Neutrophil (primary cell): ENCODE measurements around the gene NPAS2.

Source experiments
- H3K27ac ChIP-seq: fragments of 200-600 bp; sonication (generic); 2 replicates; pipeline ENCODE4 v1.5.1; 2016; ENCODE audit warnings: mild to moderate bottlenecking, moderate library complexity
- H3K27me3 ChIP-seq: fragments of 200-600 bp; sonication (generic); 2 replicates; pipeline ENCODE4 v1.6.0; 2016; ENCODE audit warnings: mild to moderate bottlenecking
- H3K36me3 ChIP-seq: fragments of 200-600 bp; sonication (generic); 2 replicates; pipeline ENCODE4 v1.5.1; 2017
- H3K4me1 ChIP-seq, 2 experiments: fragments of 200-600 bp in 1 of 2; sonication (generic) in 1 of 2; 1 replicate in 1 of 2; 2 replicates in 1 of 2; pipeline versions ENCODE4 v1.5.1 to v1.6.1; 2013 to 2016; ENCODE audit warnings: low read depth in 1 of 2, low read length in 1 of 2, mild to moderate bottlenecking in 1 of 2, moderate library complexity in 1 of 2; ENCODE audit not compliant: control insufficient read depth in 1 of 2, insufficient read depth in 1 of 2
- H3K4me3 ChIP-seq, 2 experiments: fragments of 200-600 bp in 1 of 2; sonication (generic) in 1 of 2; 1 replicate in 1 of 2; 2 replicates in 1 of 2; pipeline ENCODE4 v1.5.1; 2013 to 2016; ENCODE audit warnings: low read depth in 1 of 2, low read length in 1 of 2, mild to moderate bottlenecking in 1 of 2, moderate library complexity in 1 of 2
- H3K9me3 ChIP-seq: fragments of 200-600 bp; sonication (generic); 2 replicates; pipeline ENCODE4 v1.5.1; 2016
- TF ChIP-seq, protein P1 (sequence below): fragments of 200-600 bp; sonication (generic); IDR thresholded peaks from 2 replicates; pipeline ENCODE4 v1.5.1; 2016; ENCODE audit warnings: antibody characterized with exemption

The NPAS2 gene

DNA sequence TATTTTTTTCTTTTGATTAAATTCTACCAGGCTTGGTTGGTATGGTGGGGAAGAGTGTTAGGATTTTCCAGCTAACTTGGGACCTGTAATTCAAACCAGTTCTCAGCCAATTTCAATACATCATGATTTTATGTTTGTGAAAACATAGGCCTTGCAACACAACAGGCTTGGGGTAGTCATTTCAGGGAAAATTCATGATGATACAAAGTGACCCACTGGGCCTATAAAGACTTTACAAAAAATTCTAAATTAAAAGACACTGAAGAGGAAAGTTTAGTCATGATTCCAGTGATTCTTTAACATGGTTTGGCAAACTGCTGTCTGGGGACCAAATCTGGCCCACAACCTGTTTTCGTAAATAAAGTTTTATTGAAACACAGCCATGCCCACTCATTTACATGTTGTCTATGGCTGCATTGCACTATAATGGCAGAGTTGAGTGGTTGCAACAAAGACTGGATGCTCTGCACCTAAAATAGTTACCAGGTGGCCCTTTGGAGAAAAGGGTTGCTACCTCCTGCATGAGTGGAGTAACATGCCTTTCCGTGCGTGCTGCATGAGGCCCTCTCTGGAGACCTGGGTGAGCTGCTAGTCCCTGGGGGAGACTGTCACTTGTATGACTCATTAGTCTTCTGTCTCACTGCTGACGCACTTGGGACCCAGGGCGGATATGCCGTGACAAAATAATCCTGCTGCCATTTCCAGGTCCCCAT is 73.6 kb downstream of the NPAS2 start:
- Histone ChIP-seq H3K4me3 (no peak overlapping the region), H3K36me3 (no peaks in the 10 kb centered on the region), H3K9me3 (no peaks in the 10 kb centered on the region), H3K4me1 (no peaks in the 10 kb centered on the region), H3K27ac (no peak overlapping the region), H3K27me3 (no peaks in the 10 kb centered on the region)
- TF ChIP-seq, protein P1, sequence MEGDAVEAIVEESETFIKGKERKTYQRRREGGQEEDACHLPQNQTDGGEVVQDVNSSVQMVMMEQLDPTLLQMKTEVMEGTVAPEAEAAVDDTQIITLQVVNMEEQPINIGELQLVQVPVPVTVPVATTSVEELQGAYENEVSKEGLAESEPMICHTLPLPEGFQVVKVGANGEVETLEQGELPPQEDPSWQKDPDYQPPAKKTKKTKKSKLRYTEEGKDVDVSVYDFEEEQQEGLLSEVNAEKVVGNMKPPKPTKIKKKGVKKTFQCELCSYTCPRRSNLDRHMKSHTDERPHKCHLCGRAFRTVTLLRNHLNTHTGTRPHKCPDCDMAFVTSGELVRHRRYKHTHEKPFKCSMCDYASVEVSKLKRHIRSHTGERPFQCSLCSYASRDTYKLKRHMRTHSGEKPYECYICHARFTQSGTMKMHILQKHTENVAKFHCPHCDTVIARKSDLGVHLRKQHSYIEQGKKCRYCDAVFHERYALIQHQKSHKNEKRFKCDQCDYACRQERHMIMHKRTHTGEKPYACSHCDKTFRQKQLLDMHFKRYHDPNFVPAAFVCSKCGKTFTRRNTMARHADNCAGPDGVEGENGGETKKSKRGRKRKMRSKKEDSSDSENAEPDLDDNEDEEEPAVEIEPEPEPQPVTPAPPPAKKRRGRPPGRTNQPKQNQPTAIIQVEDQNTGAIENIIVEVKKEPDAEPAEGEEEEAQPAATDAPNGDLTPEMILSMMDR, result no peak

DNA sequence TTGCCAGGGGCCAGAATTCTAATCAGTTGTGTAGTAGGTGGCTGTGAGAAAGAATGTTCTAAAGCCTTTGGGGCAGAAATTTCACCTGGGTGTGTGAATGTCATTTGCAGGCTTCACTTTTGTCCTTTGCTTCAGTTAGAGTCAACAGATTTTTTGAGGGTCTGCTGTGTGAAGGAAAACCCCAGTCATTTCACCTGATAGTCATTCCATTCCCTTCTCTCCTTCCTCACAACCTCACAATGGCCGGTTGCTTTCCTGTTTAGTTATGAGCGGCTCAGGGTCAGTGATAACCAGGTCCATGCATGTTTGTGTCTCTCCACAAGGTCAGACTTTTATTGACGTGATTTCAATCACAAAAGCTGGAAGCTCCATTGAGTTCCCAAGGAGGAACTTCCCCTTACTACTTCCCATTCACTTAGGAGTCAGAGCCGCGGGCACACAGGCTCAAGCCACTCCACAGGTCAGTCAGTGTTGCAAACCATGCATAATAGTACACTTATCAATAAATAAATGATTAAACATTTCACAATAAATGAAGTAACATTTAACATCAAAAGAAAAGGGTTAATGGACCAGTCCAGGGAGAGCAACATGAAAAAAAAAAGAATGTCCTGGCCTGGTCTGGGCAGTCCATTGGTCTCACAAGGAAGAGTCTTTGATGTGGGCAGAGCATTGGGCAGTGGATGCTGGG is 74.3 kb downstream of the NPAS2 start:
- Histone ChIP-seq H3K4me1 (no peaks in the 10 kb centered on the region), H3K4me3 (no peak overlapping the region), H3K27ac (no peak overlapping the region), H3K9me3 (no peaks in the 10 kb centered on the region), H3K36me3 (no peaks in the 10 kb centered on the region), H3K27me3 (no peaks in the 10 kb centered on the region)
- TF ChIP-seq, protein P1, result no peak

DNA sequence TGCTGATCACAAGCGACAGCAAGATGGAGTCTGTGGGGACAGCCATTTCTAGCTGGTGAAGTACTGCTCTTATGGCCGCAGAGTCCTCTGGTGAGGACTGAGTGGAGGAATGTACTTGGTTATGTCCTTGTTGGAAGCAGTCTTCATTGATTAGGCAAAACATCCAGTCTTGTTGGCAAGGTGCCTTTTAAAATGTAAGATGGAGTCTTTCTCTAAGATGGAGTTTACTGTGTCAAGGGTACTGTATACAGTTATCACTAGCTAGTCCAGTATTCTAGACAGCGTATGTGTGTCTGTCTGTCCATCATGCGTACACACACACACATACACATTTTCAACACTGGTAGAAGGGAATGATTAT is 74.8 kb downstream of the NPAS2 start:
- H3K27me3 ChIP-seq, result no peaks in the 10 kb centered on the region

DNA sequence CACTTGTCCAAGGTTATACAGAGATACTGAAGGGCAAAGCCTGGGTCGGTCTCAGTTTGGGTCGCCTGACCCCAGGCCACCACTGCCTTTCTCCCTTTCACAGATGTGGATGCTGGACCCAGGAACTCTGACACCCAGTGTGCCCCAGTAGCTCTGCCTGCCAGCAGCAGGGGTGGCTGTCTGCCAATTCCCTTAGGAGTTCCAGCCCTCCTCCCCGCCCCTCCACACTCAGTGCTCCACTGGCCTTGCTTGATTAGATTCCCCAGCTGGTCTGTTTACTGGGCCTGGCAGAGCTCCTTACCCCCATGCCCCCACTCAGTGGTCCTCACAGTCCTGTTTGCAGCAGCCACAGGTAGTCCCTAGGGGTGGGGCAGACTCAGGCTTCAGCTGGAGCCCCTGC is 75.5 kb downstream of the NPAS2 start:
- Histone ChIP-seq H3K9me3 (no peaks in the 10 kb centered on the region), H3K27ac (no peak overlapping the region), H3K4me3 (no peak overlapping the region), H3K36me3 (no peaks in the 10 kb centered on the region), H3K4me1 (no peaks in the 10 kb centered on the region), H3K27me3 (no peaks in the 10 kb centered on the region)
- TF ChIP-seq, protein P1, result no peak

More for the DNA sequence above, 74.8 kb downstream of the NPAS2 start:
- Histone ChIP-seq H3K4me1 (no peaks in the 10 kb centered on the region), H3K9me3 (no peaks in the 10 kb centered on the region), H3K27ac (no peak overlapping the region), H3K36me3 (no peaks in the 10 kb centered on the region), H3K4me3 (no peak overlapping the region)
- TF ChIP-seq, protein P1, result no peak

- Histone ChIP-seq H3K4me3 (no peak overlapping the region), H3K9me3 (no peaks in the 10 kb centered on the region), H3K27me3 (no peaks in the 10 kb centered on the region), H3K4me1 (no peaks in the 10 kb centered on the region), H3K36me3 (no peaks in the 10 kb centered on the region), H3K27ac (no peak overlapping the region)
- TF ChIP-seq, protein P1, result no peak
These were observed 76.2 kb downstream of the NPAS2 start for GRCh38 chr2:100895934-100896685.
